ENCODE results near the gene ZNF469.
"Not testable (repeated sequence)": the region's sequence is repeated elsewhere in the genome, so short reads cannot be mapped to it uniquely, and the experiment has no call there.

The ZNF469 gene

GRCh38 chr16:88359008-88359407, 23.8 kb upstream of the ZNF469 start:
- no peak for DNase-seq

DNA sequence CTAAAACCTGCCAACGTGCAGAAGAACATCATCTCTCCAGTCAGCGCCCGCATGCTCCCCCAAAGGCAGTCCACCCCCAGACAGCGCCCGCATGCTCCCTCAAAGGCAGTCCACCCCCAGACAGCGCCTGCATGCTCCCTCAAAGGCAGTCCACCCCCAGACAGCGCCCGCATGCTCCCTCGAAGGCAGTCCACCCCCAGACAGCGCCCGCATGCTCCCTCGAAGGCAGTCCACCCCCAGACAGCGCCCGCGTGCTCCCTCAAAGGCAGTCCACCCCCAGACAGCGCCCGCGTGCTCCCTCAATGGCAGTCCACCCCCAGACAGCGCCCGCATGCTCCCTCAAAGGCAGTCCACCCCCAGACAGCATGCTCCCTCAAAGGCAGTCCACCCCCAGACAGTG, 22.4 kb upstream of the ZNF469 start:
- DNase-seq: not testable (repeated sequence)

DNA sequence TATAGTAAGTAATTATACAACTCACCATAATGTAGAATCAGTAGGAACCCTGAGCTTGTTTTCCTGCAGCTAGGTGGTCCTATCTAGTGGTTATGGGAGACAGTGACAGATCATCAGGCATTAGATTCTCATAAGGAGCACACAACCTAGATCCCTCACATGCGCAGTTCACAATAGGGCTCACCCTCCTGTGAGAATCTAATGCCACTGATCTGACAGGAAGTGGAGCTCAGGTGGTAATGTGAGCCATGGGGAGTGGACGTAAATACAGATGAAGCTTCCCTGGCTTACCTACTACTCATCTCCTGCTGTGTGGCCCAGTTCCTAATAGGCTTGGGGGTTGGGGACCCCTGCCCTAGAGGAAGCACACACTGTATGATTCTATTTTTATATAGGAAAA, 21.8 kb upstream of the ZNF469 start:
- DNase-seq: no peak

- no peak for DNase-seq
These were observed 21.0 kb upstream of the ZNF469 start for GRCh38 chr16:88361775-88362174.

GRCh38 chr16:88363239-88363891, 19.4 kb upstream of the ZNF469 start:
- DNase-seq: no peak

GRCh38 chr16:88365244-88365865, 17.4 kb upstream of the ZNF469 start:
- no peak for DNase-seq

GRCh38 chr16:88366032-88366703, 16.6 kb upstream of the ZNF469 start:
- DNase-seq: no peak

GRCh38 chr16:88366704-88367047, 16.1 kb upstream of the ZNF469 start:
- no peak for DNase-seq

- no peak for DNase-seq
These were observed 15.2 kb upstream of the ZNF469 start for GRCh38 chr16:88367560-88367959.

DNA sequence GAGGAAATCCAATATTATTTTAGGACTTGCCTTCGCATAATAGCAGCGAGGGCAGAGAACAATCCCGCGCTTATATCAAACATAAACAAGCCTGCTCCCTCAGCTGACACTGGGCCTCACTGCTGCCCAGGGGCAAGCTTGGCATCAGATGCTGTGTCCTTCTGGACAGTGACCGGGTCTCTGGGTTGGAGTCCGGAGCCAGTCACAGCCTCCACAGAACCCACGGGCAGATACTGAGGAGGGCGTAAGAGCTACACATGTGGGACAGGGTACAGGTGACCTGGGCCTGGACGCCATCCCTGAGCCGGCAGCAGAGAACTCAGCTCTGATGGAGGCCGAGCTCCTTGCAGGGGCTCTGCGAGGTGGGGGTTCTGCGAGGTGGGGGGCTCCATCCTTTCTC, 14.7 kb upstream of the ZNF469 start:
- DNase-seq: no peak

DNA sequence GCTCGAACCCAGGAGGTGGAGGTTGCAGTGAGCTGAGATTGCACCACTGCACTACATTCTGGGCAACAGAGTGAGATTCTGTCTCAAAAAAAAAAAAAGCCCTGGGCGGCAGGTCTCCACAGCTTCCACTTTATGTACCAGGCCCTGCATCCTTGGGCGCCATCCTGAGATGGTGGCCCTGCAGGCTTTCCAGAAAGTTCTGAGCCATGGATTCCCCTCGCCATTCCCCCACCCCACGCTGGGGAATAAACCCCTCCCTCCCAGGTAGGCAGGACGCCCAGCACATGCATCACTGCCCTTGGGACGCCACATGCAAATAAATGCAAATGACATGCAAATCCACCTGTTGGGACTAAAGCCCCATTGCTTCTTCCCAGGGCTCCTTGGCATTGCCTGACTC, 13.8 kb upstream of the ZNF469 start:
- no peak for DNase-seq

GRCh38 chr16:88369447-88370008, 13.2 kb upstream of the ZNF469 start:
- no peak for DNase-seq

DNA sequence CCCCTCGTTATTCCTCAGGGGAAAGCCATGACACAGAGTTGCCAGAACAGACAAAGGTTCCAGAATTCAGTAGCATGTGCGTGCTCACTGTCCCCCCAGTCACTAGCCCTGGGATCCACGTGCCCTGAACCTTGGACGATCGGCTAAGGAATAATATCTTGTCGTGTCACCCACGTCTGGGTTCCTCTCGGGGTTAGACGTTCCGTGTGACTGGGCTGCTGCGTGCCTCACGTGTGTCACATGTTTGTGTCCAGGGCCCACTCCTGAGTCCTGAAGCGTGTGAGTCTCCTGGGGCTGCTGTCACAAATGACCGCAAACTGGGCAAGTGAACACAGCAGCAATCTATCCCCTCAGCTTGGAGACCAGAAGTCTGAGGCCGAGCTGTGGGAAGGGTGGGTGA, 12.4 kb upstream of the ZNF469 start:
- no peak for DNase-seq

GRCh38 chr16:88372522-88372921, 10.2 kb upstream of the ZNF469 start:
- DNase-seq: no peak

DNA sequence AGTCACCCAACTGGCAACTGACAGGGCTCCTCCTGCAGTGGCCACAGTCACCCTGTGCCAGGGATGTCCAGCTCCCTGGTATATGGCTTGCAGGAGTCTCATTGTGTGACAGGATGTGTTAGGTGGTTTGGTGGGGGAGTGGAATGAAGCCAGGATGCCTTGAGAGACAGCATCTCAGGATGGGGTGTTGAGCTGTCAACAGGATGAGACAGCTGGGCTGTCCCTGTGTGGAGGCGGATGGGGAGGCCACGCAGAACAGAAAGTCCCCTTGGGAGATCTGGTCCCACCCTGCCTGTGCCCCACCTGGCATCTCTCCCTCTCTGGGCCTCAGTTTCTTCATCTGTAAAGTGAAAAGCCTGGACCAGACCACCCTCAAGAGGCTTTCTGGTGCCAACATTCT, 9.5 kb upstream of the ZNF469 start:
- DNase-seq: no peak

DNA sequence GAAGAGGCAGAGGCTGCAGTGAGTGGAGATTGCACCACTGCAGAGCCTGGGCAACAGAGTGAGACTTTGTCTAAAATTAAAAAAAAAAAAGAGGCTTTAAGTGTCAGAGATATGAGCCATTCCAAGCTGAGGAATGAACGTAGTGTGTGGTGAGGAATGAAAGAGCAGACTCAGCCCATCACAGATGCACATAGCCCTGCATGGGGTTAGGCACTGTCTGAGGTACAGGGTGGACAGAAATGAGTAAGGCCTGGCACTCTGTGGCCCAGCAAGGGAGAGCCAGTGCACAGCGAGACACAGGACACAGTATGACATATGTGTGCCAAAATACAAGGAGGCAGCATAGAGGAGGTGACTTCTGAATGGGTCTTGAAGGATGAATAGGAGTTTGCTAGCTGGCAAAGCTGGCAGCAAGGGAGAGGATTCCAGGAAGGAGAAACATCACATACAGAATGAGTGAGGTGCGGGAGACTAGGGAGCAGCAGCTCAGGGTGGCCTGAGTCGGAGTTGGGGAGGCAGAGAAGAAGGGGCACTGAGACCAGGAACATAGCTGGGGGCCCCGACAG, 8.7 kb upstream of the ZNF469 start:
- no peak for DNase-seq

DNA sequence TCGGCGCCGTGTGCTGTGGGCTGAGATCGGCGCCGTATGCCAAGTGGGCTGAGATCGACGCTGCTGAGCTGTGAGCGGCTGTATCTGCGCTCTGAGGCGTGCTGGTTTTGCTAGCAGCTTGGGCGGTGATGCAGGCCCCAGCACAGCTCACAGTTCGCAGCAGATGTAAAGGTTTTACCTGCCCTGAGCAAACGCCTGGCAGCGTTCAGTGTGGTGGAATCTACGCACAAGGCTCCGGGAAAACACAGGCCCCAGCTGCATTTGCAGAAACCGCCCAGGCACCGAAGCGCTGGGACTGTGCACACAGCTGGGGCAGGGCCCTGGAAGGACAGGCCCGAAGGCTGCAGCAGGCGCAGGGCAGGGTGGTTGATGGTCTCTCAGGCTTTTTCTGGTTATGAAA, 8.0 kb upstream of the ZNF469 start:
- DNase-seq: no peak

DNA sequence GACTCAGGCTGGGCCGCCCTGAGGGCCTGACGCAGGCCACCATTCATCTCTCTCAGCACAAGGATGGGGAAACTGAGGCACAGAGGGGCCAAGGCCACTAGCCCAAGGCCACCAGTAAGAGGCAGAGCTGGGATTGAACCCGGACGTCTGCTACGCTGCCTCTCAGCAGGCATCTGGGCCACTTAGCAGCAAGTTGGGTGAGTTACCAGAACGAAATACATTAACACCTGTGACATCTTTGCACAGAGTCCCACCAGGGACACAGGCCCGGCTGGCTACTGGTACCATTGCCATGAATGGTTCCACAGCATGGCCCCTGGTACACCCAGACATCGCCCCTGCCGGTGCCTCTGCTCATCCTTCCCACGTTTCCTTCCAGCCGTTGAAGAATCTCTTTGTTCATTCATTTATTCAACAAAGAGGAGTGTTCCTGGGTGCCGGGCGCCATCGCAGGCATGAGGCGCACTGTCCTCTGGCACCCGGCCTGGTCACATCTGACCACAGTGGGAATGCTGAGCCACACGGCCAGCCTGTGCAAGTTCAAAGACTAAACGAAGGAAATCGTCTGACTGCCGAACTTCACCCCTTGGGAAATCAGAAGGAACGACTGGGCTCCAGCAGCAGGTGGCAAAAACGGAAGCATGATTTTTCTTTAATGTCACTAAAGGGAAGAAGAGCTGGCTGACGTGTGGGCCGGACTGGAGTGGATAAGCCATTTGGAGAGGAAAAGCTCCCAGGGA, 7.4 kb upstream of the ZNF469 start:
- no peak for DNase-seq

DNA sequence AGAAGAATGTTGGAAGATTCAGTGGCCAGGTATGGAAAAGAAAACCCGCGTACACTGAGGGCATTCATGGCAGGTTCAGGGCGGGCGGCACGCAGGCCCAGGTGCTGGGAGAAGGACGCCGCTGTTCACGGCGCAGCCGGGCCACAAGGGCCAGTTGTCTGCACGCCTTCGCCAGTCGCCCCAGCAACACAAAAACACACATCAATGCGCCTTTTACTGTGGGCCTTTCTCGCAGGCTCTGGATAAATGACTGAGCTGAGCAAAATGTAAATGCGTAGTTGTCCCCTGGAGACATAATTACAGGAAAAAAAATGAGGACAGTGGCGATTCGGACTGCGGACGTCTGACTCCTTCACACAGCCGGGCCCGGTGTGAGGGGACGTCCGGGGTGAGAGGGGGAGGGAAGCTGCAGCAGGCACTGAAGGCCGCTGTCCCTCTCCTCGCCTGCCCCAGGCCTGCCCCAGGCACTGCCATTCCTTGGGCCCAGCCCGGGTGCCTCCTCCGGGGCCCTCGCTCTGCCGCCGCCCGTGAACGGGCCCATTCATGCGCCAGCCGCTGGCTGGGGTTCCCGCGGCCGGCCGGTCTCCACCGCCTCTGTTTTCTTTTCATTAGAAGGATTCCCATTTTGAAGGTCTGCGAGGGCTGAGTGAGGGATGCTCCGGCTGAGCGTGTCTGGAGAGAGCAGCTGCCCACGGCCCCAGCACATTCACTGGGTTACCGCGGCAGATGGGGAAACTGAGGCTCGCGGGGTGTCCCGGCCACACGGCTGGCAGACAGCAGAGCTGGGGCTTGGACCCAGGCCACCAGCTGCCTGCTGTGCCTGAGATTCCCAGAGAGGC, 6.5 kb upstream of the ZNF469 start:
- DNase-seq: no peak

- peak; percentile 11 for DNase-seq
These were observed 5.7 kb upstream of the ZNF469 start for GRCh38 chr16:88376835-88377726.

- no peak for DNase-seq
These were observed 4.8 kb upstream of the ZNF469 start for GRCh38 chr16:88377961-88378360.
